HG03565 (cell line): ENCODE results near the gene FBXW7.
"Not testable (repeated sequence)": the region's sequence is repeated elsewhere in the genome, so short reads cannot be mapped to it uniquely, and the experiment has no call there.

Experiments used
- ATAC-seq: cut with Tn5 transposase; IDR thresholded peaks from one replicate; pipeline ENCODE4 v1.9.1; 2021; ENCODE audit warnings: mild to moderate bottlenecking, moderate library complexity; ENCODE audit not compliant: unreplicated experiment

FBXW7 gene

DNA sequence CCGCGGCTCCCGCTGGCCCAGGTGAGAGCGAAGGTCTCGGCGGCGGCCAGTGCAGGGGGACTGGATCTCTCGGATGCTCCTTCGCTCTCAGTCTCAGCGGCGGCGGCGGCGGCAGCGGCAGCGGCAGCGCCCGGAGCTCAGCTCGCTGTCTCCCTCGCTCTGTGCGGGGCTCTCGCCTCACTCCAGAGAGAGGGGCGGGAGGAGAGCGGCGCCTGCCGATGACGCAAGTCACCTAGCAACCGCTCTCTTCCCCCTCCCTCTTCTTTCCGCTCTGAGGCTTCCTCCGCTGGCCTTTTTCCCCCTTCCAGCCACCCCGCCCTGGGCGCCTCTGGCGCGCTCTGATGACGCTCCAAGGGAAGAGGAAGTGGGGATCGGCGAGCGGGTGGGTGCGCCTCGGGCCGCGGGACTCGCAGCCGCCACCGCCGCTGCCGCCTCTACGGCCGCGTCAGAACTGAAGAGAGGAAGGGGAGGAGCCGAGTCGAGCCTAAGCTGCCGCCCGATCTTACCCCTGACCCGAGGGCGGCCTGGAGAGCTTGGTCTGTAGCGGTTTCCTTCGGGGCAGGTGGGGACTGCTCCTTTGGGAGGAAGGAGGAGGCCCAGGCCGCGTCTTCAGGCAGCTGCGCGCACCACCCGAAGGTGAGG, at the start of gene FBXW7:
Gene FBXW7, minus strand, starts transcription at position 190 of the 642 bp plus-strand sequence. CDS start 124,289 bp downstream, outside the sequence.
- ATAC-seq = peak; percentile 70

DNA sequence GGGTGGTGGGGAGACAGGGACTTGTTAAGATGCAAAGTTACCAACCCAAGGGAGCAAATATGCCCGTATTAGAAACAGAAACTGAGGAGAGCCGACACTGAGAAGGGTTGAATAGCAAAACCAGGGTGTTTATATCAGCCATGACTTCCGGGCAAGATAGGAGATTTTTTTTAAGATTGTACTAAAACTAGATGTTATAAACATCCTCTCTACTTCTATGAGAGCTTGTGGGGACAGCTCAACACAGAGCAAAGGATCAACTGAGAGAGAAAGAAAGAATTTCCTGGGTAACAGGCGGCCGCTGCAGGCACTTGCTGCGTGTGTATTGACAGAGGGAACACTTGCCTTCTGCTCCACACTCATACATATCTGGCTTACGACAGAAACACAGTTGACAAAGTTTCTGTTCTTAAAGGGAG, 49.1 kb upstream of the FBXW7 start:
- peak; percentile 53 for ATAC-seq

DNA sequence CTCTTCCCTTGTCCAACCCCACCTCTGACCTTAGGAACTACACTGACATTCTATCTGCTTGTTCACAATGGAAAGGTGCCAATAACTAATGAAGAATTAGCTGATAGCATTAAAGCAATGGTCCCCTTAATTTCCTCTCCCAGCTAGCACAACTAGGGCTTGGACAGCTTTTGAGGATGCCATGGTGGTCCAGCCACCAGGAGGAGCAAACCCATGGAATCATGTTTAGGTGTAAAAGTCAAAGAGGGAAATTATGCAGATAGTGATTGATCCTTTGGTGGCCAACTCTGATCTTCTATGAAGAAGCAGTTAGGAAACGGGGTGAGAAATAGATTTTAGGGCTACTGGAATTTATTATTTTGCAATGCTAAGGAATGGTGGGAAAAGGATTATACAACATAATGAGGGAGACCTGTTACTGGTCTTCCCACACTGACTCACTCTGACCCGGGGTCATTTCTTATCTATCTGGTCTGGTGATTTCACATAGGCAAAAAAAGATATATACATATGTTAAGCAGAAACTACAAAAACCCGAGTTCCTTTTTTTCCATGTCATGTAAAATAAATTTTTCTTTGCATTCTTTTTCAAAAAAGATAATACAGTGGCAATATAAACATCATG, 45.8 kb upstream of the FBXW7 start:
- ATAC-seq = no peak

DNA sequence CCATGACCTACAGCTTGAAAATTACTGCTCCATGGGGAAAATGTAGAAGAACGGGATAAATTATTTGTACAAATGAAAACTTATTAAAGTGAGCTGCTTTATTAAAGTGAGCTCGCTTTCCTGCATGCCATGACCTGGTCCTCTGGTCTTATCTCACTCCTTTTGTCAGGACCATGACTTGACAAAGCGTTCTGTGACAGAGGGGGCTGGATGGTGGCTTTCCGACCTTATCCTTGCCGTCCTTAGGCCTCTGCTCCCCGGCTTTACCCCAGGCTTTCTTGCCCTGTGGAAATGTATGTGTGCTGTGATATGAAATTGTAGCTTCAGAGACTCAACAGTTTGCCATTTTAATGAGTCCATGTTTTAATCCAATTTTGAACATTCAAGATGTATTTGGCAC, 44.0 kb upstream of the FBXW7 start:
- no peak for ATAC-seq

- ATAC-seq = no peak
Observed at GRCh38 chr4:152579107-152579764, 43.3 kb upstream of the FBXW7 start.

GRCh38 chr4:152578670-152579069, 42.8 kb upstream of the FBXW7 start:
- ATAC-seq = no peak

- peak; percentile 67 for ATAC-seq
Observed at GRCh38 chr4:152577708-152578396, 42.0 kb upstream of the FBXW7 start.

DNA sequence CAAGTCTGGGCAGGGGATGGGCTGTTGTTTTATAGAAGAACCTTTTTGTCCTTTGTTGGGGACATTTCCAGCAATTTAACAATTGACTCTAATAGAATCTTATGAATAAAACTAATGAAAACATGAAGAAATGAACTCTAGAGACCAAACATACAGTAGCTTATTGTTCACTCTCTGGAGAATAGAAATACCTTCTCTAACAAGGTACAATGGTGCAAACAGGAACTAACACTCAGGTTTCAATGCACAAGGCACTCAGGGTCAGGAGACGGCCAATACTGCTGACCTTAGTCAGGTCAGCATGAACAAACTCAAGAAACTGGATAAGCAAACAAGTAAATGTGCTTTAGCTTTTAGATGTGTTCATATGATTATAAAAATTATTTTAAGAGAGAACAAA, 39.6 kb upstream of the FBXW7 start:
- no peak for ATAC-seq

DNA sequence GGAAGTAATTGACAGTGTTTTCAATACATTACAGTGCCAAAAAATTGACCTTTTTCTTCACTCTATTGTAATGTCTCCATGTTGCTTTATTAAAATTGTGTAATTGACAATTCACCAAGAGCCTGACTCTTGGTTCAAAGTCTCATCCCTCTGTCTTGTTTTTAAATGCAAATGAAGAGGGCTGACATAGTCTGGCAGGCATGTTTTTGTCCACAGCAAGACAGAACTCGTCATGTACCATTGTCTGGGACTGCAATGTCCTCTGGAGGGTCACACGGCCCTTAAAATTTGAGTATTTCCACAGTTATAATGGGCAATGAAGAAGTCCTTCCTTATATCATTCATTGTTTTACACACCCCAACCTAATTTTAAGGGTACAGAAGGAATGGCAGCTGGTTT, 38.0 kb upstream of the FBXW7 start:
- ATAC-seq = no peak

GRCh38 chr4:152572417-152573086, 36.7 kb upstream of the FBXW7 start:
- ATAC-seq = peak; percentile 77

- ATAC-seq = no peak
Observed at GRCh38 chr4:152571770-152572169, 35.9 kb upstream of the FBXW7 start.

DNA sequence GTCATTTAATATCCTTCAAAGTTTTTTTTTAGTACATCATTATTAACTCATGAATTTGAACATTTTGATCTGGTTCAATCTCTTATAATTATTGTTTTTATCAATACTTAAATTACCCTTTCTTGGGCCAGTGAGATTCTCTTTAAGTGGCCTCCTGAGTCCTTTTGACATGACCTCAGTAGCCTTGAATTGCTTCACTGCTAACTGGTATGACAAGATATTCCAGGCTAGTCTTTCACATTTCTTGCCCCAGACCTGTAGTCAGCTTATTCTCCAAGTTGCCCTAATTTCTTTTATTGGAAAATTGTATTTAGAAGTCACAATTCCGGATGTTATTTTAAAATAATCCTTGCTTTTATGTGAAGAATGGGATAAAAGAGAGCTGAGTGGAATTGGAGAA, 35.4 kb upstream of the FBXW7 start:
- ATAC-seq = no peak

DNA sequence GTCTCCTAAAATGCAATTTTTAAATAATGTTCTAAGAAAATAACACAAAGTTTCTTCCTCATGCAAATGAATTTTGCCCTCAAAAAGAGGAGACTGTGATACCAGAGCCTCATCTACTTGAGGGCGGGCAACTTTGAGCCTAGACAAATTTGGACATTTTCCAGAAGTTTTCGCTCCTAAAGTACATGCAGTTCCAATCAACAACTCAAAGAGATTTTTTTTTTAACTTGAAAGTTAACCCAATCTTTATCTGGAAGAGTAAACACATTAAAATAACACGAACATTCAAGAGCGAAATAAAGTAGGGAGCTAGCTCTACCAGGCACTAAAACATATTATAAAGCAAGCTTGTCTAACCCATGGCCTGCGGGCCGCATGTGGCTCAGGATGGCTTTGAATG, 29.4 kb upstream of the FBXW7 start:
- no peak for ATAC-seq

GRCh38 chr4:152564336-152564735, 28.4 kb upstream of the FBXW7 start:
- no peak for ATAC-seq

DNA sequence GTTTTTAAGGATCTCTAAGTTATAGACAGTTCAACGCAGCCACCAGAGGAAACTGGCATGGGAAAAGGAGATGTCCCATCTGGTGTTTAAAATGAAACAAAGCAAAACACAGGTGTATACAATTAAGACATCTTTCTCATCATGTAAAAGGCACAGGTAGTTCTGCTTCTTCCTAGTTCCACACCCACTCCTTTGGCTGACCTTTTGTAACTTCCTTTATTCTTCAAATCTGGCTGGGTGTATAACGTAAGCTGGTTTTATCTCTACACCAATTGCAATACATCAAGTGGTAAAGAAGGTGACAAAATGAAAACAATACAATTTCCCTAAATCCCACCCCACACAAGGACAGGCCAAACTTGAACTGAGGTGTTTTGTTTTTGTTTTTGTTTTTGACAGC, 27.3 kb upstream of the FBXW7 start:
- ATAC-seq = no peak

GRCh38 chr4:152559641-152560040, 23.7 kb upstream of the FBXW7 start:
- peak; percentile 40 for ATAC-seq

DNA sequence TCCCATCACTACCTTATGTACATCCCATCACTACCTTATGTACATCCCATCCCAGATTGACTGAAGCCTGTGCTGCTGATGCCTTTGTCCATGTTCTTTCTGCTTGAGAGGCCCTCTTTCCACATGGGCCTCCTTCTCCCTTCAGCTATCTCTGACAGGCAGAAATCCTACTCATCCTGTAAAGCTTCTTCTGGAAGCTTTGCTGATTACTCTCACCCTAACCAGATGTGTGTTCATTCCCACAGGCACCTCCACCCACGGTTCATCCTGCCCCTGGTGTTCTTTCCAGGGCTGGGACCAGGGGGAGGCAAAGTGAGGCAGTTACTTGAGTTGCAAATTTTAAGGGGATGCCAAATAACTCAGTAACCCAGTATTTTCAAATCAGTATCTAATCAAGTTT, 22.5 kb upstream of the FBXW7 start:
- no peak for ATAC-seq

GRCh38 chr4:152556834-152557233, 20.9 kb upstream of the FBXW7 start:
- no peak for ATAC-seq

GRCh38 chr4:152556283-152556682, 20.4 kb upstream of the FBXW7 start:
- no peak for ATAC-seq

- ATAC-seq = no peak
Observed at GRCh38 chr4:152554742-152555141, 18.9 kb upstream of the FBXW7 start.

- ATAC-seq = not testable (repeated sequence)
Observed at GRCh38 chr4:152550687-152551086, 14.8 kb upstream of the FBXW7 start.
